ENCODE measurements around the gene AAMP. TPM values are rescaled to one million over a fixed set of nuclear protein-coding genes. Genes with fewer than 3 reads are reported as not detected.

The AAMP gene
- total RNA-seq, 6 experiments from 2014 or later, result 71.6 to 91.3 (median 80.4) TPM

DNA sequence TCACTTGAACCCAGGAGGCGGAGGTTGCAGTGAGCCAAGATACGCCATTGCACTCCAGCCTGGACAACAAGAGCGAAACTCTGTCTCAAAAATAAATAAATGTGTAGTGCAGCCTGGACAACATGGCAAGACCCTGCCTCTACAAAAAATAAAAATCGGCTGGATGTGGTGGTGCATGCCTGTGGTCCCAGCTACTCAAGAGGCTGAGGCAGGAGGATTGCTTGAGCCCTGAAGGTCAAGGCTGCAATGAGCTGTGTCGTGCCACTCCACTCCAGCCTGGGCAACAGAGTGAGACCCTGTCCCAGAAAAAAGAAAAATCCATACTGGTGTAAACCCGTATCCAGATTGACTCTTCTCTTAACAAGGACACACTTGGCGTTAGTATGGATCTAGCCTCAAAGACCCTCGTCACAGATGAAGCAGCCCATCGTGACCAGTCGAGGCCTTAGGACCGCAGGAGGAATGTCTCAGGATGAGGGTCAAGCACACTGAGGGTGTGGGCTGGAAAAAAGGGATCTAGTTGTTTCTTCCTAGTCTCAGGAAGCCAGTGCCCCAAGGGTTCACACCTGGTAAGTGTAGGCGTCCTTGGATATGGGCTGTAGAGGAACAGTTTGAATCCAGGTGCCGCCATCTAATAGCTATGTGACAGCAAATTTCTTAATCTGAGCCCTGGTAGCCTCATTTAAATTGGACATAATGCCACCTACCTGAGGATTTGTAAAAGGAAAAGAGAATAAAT lies 13.2 kb downstream of the AAMP start:
- H3K9me3 Mint-ChIP-seq, result no peaks in the 10 kb centered on the region
- H3K4me3 Mint-ChIP-seq, result no peak overlapping the region
- H3K36me3 Mint-ChIP-seq (ENCODE audit: low read depth), result peaks cover 31% of the 10 kb centered on the region; the same call in 1 of the 2 replicates
- TF ChIP-seq, protein P1, sequence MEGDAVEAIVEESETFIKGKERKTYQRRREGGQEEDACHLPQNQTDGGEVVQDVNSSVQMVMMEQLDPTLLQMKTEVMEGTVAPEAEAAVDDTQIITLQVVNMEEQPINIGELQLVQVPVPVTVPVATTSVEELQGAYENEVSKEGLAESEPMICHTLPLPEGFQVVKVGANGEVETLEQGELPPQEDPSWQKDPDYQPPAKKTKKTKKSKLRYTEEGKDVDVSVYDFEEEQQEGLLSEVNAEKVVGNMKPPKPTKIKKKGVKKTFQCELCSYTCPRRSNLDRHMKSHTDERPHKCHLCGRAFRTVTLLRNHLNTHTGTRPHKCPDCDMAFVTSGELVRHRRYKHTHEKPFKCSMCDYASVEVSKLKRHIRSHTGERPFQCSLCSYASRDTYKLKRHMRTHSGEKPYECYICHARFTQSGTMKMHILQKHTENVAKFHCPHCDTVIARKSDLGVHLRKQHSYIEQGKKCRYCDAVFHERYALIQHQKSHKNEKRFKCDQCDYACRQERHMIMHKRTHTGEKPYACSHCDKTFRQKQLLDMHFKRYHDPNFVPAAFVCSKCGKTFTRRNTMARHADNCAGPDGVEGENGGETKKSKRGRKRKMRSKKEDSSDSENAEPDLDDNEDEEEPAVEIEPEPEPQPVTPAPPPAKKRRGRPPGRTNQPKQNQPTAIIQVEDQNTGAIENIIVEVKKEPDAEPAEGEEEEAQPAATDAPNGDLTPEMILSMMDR (IDR thresholded peaks at IDR 0.05), result no peak
- DNase-seq, result no peak
- peaks cover 8% of the 10 kb centered on the region for H3K27me3 Mint-ChIP-seq (ENCODE audit: insufficient read depth)
- peaks cover 45% of the 10 kb centered on the region for H3K4me1 Mint-ChIP-seq (ENCODE audit: low read depth)
- H3K27ac Mint-ChIP-seq, result no peak overlapping the region

DNA sequence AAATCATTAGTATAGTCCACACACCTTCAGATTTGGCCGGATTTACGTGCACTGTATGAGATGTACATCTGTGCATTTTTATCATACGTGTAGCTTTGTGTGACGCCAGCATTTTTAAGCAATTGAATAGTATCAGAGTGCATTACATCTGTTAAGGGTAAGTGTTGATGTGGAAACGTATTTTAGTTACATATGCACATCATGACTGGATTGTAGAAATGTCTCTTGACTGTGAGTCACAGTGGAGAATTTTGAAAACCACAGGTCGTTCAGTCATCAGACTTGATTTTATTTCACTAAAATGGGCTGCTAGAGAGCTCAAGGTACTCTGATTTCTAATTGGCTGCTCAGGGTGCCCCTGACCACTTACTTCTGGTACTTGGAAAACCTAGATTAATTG lies 14.5 kb downstream of the AAMP start:
- H3K27ac Mint-ChIP-seq, result peak overlapping the region; percentile 78
- no peaks in the 10 kb centered on the region for H3K9me3 Mint-ChIP-seq
- H3K4me1 Mint-ChIP-seq (ENCODE audit: low read depth), result peaks cover 45% of the 10 kb centered on the region
- peaks cover 40% of the 10 kb centered on the region; the same call in 1 of the 2 replicates for H3K36me3 Mint-ChIP-seq (ENCODE audit: low read depth)
- TF ChIP-seq, protein P1 (IDR thresholded peaks at IDR 0.05), result no peak
- DNase-seq, result peak; percentile 79
- H3K4me3 Mint-ChIP-seq, result no peak overlapping the region
- H3K27me3 Mint-ChIP-seq (ENCODE audit: insufficient read depth), result peaks cover 8% of the 10 kb centered on the region

- peak overlapping the region; percentile 61 for H3K27ac Mint-ChIP-seq
Measured at GRCh38 chr2:218253232-218253625, 16.7 kb downstream of the AAMP start.

GRCh38 chr2:218252509-218253231 lies 17.3 kb downstream of the AAMP start:
- Mint-ChIP-seq H3K36me3 (ENCODE audit: low read depth) (peaks cover 58% of the 10 kb centered on the region; the same call in 1 of the 2 replicates), H3K9me3 (no peaks in the 10 kb centered on the region), H3K27ac (peak overlapping the region; percentile 61), H3K4me1 (ENCODE audit: low read depth) (peaks cover 28% of the 10 kb centered on the region), H3K27me3 (ENCODE audit: insufficient read depth) (peaks cover 5% of the 10 kb centered on the region), H3K4me3 (no peak overlapping the region)
- no peak for DNase-seq
- TF ChIP-seq, protein P1 (IDR thresholded peaks at IDR 0.05), result no peak

More at GRCh38 chr2:218253232-218253625, 16.7 kb downstream of the AAMP start:
- Mint-ChIP-seq H3K36me3 (ENCODE audit: low read depth) (peaks cover 55% of the 10 kb centered on the region; the same call in 1 of the 2 replicates), H3K4me3 (no peak overlapping the region), H3K27me3 (ENCODE audit: insufficient read depth) (peaks cover 5% of the 10 kb centered on the region), H3K4me1 (ENCODE audit: low read depth) (peaks cover 28% of the 10 kb centered on the region), H3K9me3 (no peaks in the 10 kb centered on the region)
- DNase-seq, result no peak
- TF ChIP-seq, protein P1 (IDR thresholded peaks at IDR 0.05), result no peak

- TF ChIP-seq, protein P1 (IDR thresholded peaks at IDR 0.05), result no peak
- no peak overlapping the region for H3K4me3 Mint-ChIP-seq
- no peaks in the 10 kb centered on the region for H3K9me3 Mint-ChIP-seq
- peaks cover 46% of the 10 kb centered on the region; the same call in 1 of the 2 replicates for H3K36me3 Mint-ChIP-seq (ENCODE audit: low read depth)
- no peak for DNase-seq
- H3K27ac Mint-ChIP-seq, result no peak overlapping the region
- peaks cover 9% of the 10 kb centered on the region for H3K27me3 Mint-ChIP-seq (ENCODE audit: insufficient read depth)
- peaks cover 18% of the 10 kb centered on the region for H3K4me1 Mint-ChIP-seq (ENCODE audit: low read depth)
Measured at GRCh38 chr2:218249691-218250090, 20.2 kb downstream of the AAMP start.

Data from HFFc6 (cell line).